Right lobe of liver (tissue), 4 donors: ENCODE measurements around the gene FAM156A.

Source experiments
- CTCF ChIP-seq, 4 donors: fragments of 200-600 bp in 3 of 4; fragments of 450-650 bp in 1 of 4; IDR thresholded peaks; one replicate each; pipeline versions ENCODE4 v1.5.1 to v1.8.0; 2016 to 2022; ENCODE audit warnings: antibody characterized with exemption in 4 of 4, mild to moderate bottlenecking in 2 of 4
- POLR2A ChIP-seq: fragments of 450-650 bp; IDR thresholded peaks from one replicate; pipeline ENCODE4 v1.6.1; 2017; ENCODE audit warnings: antibody characterized with exemption, mild to moderate bottlenecking
- donor health status: DM: no; HTN: no; CAD: no.
- donor health status: DM: no; HTN: no; CAD: no.
- donor health status: DM: no; HTN: yes; CAD: no.

- no peak for TF ChIP-seq CTCF (IDR thresholded peaks at IDR 0.05)
- no peak for TF ChIP-seq POLR2A
Measured at GRCh38 chrX:52979568-52979967, 21.2 kb upstream of the FAM156A start.
